IMR-90 (cell line): ENCODE results near the gene ZNF526. TPM values are rescaled to one million over a fixed set of nuclear protein-coding genes. Genes with fewer than 3 reads are reported as not detected.
A peak's percentile ranks its signal among the peaks of the same experiment; 100 is the strongest.

ENCODE experiments used
- ATAC-seq: fragments of 200-7000 bp; cut with Tn5 transposase; 2 replicates; pipeline ENCODE4 v1.9.1; 2020; ENCODE audit warnings: low read depth, mild to moderate bottlenecking, moderate library complexity
- BruUV-seq: library from RNA; stranded (reverse); fragments of 400-500 nt; replicated peaks from 2 replicates; lab custom pipeline; 2021; lab: Mats Ljungman, UMichigan
- CTCF ChIA-PET: fragments of 300-600 bp; formaldehyde crosslinking; extraction: SDS; loops from one replicate; lab custom pipeline; 2021; ENCODE audit warnings: antibody characterized with exemption; lab: Yijun Ruan, JAX
- POLR2A ChIA-PET: fragments of 300-600 bp; sonication (Branson Sonifier 250); formaldehyde crosslinking; loops from one replicate; lab custom pipeline; 2022; ENCODE audit warnings: antibody characterized with exemption; ENCODE audit not compliant: unreplicated experiment; lab: Charles Lee
- DNase-seq: peaks from one replicate; pipeline ENCODE4 v3.0.0; 2013
- H2AFZ ChIP-seq: replicated peaks from 2 replicates; pipeline ENCODE3; 2013; ENCODE audit warnings: low read length, mild to moderate bottlenecking; ENCODE audit not compliant: poor library complexity
- H2AK5ac ChIP-seq: 2 replicates; pipeline ENCODE4 v1.6.1; 2013; ENCODE audit warnings: low read depth, low read length, inconsistent platforms
- H2AK9ac ChIP-seq: replicated peaks from 2 replicates; pipeline ENCODE3; 2013; ENCODE audit warnings: mild to moderate bottlenecking, low read depth, low read length, moderate library complexity; ENCODE audit not compliant: poor library complexity
- H2BK120ac ChIP-seq: 2 replicates; pipeline ENCODE4 v1.6.1; 2013; ENCODE audit warnings: low read depth, low read length, inconsistent platforms
- H2BK15ac ChIP-seq: 3 replicates; pipeline ENCODE4 v1.6.1; 2013; ENCODE audit warnings: low read depth, low read length, inconsistent platforms
- H2BK20ac ChIP-seq: 2 replicates; pipeline ENCODE4 v1.6.1; 2013; ENCODE audit warnings: low read depth, mild to moderate bottlenecking, inconsistent platforms, low read length, moderate library complexity
- H2BK5ac ChIP-seq: 2 replicates; pipeline ENCODE4 v1.6.1; 2013; ENCODE audit warnings: mild to moderate bottlenecking, low read depth, low read length, inconsistent platforms; ENCODE audit not compliant: poor library complexity, severe bottlenecking
- H3K14ac ChIP-seq: replicated peaks from 2 replicates; pipeline ENCODE4 v1.6.1; 2013; ENCODE audit warnings: low read depth, low read length, inconsistent platforms
- H3K18ac ChIP-seq: 2 replicates; pipeline ENCODE4 v1.6.1; 2013; ENCODE audit warnings: low read depth, low read length, control low read depth
- H3K23ac ChIP-seq: 2 replicates; pipeline ENCODE4 v1.6.1; 2013; ENCODE audit warnings: low read depth, low read length, inconsistent platforms
- H3K27ac ChIP-seq: 2 replicates; pipeline ENCODE4 v1.5.1; 2013; ENCODE audit warnings: mild to moderate bottlenecking, control low read depth, low read length; ENCODE audit not compliant: insufficient read depth
- H3K27me3 ChIP-seq: 2 replicates; pipeline ENCODE4 v1.6.1; 2013; ENCODE audit warnings: low read length; ENCODE audit not compliant: control insufficient read depth, insufficient read depth
- H3K36me3 ChIP-seq: 2 replicates; pipeline ENCODE4 v1.6.1; 2013; ENCODE audit warnings: low read length, mixed read lengths; ENCODE audit not compliant: control insufficient read depth, insufficient read depth
- H3K4ac ChIP-seq: 2 replicates; pipeline ENCODE4 v1.6.1; 2013; ENCODE audit warnings: low read depth, low read length, inconsistent platforms
- H3K4me1 ChIP-seq: 2 replicates; pipeline ENCODE4 v1.6.1; 2013; ENCODE audit warnings: low read length, mixed read lengths; ENCODE audit not compliant: control insufficient read depth, insufficient read depth
- H3K4me2 ChIP-seq: 2 replicates; pipeline ENCODE4 v1.6.1; 2013; ENCODE audit warnings: low read depth, mild to moderate bottlenecking, control low read depth, low read length, moderate library complexity
- H3K4me3 ChIP-seq: 2 replicates; pipeline ENCODE4 v1.5.1; 2013; ENCODE audit warnings: low read depth, mild to moderate bottlenecking, control low read depth, low read length, moderate library complexity; ENCODE audit not compliant: insufficient read depth
- H3K56ac ChIP-seq: 2 replicates; pipeline ENCODE4 v1.6.1; 2013; ENCODE audit warnings: low read length, inconsistent platforms; ENCODE audit not compliant: insufficient read depth; ENCODE audit errors: extremely low read depth
- H3K79me1 ChIP-seq, 2 experiments: 2 replicates each; pipeline ENCODE4 v1.6.1; 2013; ENCODE audit warnings: low read length in 2 of 2, inconsistent platforms in 1 of 2, low read depth in 1 of 2
- H3K9ac ChIP-seq: 2 replicates; pipeline ENCODE4 v1.6.1; 2013; ENCODE audit warnings: low read depth, low read length, control low read depth
- H3K9me1 ChIP-seq: 2 replicates; pipeline ENCODE4 v1.6.1; 2013; ENCODE audit warnings: low read length, inconsistent platforms; ENCODE audit not compliant: insufficient read depth
- H3K9me3 ChIP-seq: 2 replicates; pipeline ENCODE4 v1.6.1; 2013; ENCODE audit warnings: low read length; ENCODE audit not compliant: control insufficient read depth, insufficient read depth
- H4K20me1 ChIP-seq: 2 replicates; pipeline ENCODE4 v1.6.1; 2013; ENCODE audit warnings: low read length, inconsistent platforms; ENCODE audit not compliant: insufficient read depth
- H4K5ac ChIP-seq: 2 replicates; pipeline ENCODE4 v1.6.1; 2013; ENCODE audit warnings: mild to moderate bottlenecking, low read depth, low read length, control low read depth
- H4K8ac ChIP-seq, 2 experiments: 2 replicates each; pipeline ENCODE4 v1.6.1; 2013; ENCODE audit warnings: low read depth in 2 of 2, low read length in 2 of 2, control low read depth in 1 of 2, inconsistent platforms in 1 of 2
- H4K91ac ChIP-seq: 2 replicates; pipeline ENCODE4 v1.6.1; 2013; ENCODE audit warnings: low read depth, low read length, inconsistent platforms; ENCODE audit not compliant: insufficient read depth
- BHLHE40 ChIP-seq: fragments of 150-350 bp; IDR thresholded peaks from 2 replicates; pipeline ENCODE4 v1.6.1; 2016; ENCODE audit warnings: mild to moderate bottlenecking, low read depth, low read length
- CEBPB ChIP-seq: IDR thresholded peaks from 2 replicates; pipeline ENCODE4 v1.6.1; 2012; ENCODE audit warnings: low read depth, low read length, improper control_type of control experiment
- CHD1 ChIP-seq: IDR thresholded peaks from 2 replicates; pipeline ENCODE4 v1.6.1; 2012; ENCODE audit warnings: low read depth, low read length, improper control_type of control experiment
- FOS ChIP-seq: fragments of 150-350 bp; IDR thresholded peaks from 2 replicates; pipeline ENCODE4 v1.6.1; 2016; ENCODE audit warnings: low read depth, low read length
- MAFK ChIP-seq: IDR thresholded peaks from 2 replicates; pipeline ENCODE4 v1.6.1; 2012; ENCODE audit warnings: low read depth, low read length, improper control_type of control experiment
- MAZ ChIP-seq: IDR thresholded peaks from 2 replicates; pipeline ENCODE4 v1.6.1; 2012; ENCODE audit warnings: low read depth, mild to moderate bottlenecking, low read length, improper control_type of control experiment, moderate library complexity, borderline replicate concordance
- MXI1 ChIP-seq: IDR thresholded peaks from 2 replicates; pipeline ENCODE4 v1.6.1; 2012; ENCODE audit warnings: low read depth, mild to moderate bottlenecking, low read length, moderate library complexity, borderline replicate concordance
- NFE2L2 ChIP-seq: fragments of 150-350 bp; IDR thresholded peaks from 2 replicates; pipeline ENCODE4 v1.6.1; 2016; ENCODE audit warnings: low read depth, mild to moderate bottlenecking, low read length
- POLR2A ChIP-seq: IDR thresholded peaks from 2 replicates; pipeline ENCODE4 v1.6.1; 2012; ENCODE audit warnings: mild to moderate bottlenecking, low read depth, low read length
- RAD21 ChIP-seq: IDR thresholded peaks from 2 replicates; pipeline ENCODE4 v1.6.1; 2012; ENCODE audit warnings: low read length, improper control_type of control experiment
- RCOR1 ChIP-seq: IDR thresholded peaks from 2 replicates; pipeline ENCODE4 v1.6.1; 2012; ENCODE audit warnings: mild to moderate bottlenecking, low read length, improper control_type of control experiment; ENCODE audit not compliant: insufficient replicate concordance
- RFX5 ChIP-seq: IDR thresholded peaks from 2 replicates; pipeline ENCODE4 v1.8.0; 2012; ENCODE audit warnings: low read depth, mild to moderate bottlenecking, low read length, moderate library complexity
- SMC3 ChIP-seq: fragments of 150-350 bp; IDR thresholded peaks from 2 replicates; pipeline ENCODE4 v1.6.1; 2016; ENCODE audit warnings: low read depth, mild to moderate bottlenecking, antibody characterized with exemption, low read length, moderate library complexity
- WGBS, 2 experiments: methylation state at CpG; one replicate each; pipeline versions ENCODE4 v1.1.5 to v1.1.7; 2013; ENCODE audit warnings: missing lambda C conversion rate in 2 of 2; ENCODE audit not compliant: insufficient read length in 1 of 2; ENCODE audit errors: extremely low coverage in 2 of 2; 5-methylcytosine and 5-hydroxymethylcytosine counted together
- dilution Hi-C: fragments of 300-500 bp; cut with HindIII; formaldehyde crosslinking; loops from one replicate; pipeline ENCODE4 v1.14.3; 2018; ENCODE audit warnings: low sequenced_read_pairs; ENCODE audit not compliant: unreplicated experiment
- in situ Hi-C: fragments of 300-500 bp; cut with MboI; formaldehyde crosslinking; loops from 3 replicates; pipeline ENCODE4 v1.14.3; 2019; ENCODE audit warnings: low sequenced_read_pairs, inconsistent platforms, mixed read lengths
- intact Hi-C: fragments of 100-400 bp; cut with micrococcal nuclease; formaldehyde crosslinking; loops from 2 replicates; pipeline ENCODE4 v1.10.0; 2022
- polyA plus RNA-seq, 3 experiments: library from polyadenylated mRNA; depleted of rRNA; stranded (reverse); fragments of >200 nt; gene quantifications; 2 replicates each; pipeline ENCODE4 v1.2.3, GENCODE V29; 2012; ENCODE audit warnings: low replicate concordance in 1 of 3
- total RNA-seq: library from RNA; depleted of rRNA; stranded (reverse); fragments of >200 nt; gene quantifications from 2 replicates; pipeline ENCODE4 v1.2.3, GENCODE V29; 2012
- TF ChIP-seq, protein P1 (sequence below): fragments of 150-350 bp; IDR thresholded peaks from 2 replicates; pipeline ENCODE4 v1.6.1; 2017; ENCODE audit warnings: mild to moderate bottlenecking, antibody characterized with exemption, low read length, low read depth
- TF ChIP-seq, protein P2 (sequence below): conservative IDR thresholded peaks from 2 replicates; pipeline ENCODE4 v1.5.1; 2012; ENCODE audit warnings: mild to moderate bottlenecking, low read depth, low read length, improper control_type of control experiment
- TF ChIP-seq, protein P3 (sequence below): fragments of 150-350 bp; IDR thresholded peaks from 2 replicates; pipeline ENCODE4 v1.6.1; 2016; ENCODE audit warnings: low read depth, mild to moderate bottlenecking, low read length, moderate library complexity, borderline replicate concordance

ZNF526 gene
- total and polyA plus RNA-seq, 2 of the 4 experiments (the other 2 are of a cell fraction) = 7.3 to 13.6 TPM

DNA sequence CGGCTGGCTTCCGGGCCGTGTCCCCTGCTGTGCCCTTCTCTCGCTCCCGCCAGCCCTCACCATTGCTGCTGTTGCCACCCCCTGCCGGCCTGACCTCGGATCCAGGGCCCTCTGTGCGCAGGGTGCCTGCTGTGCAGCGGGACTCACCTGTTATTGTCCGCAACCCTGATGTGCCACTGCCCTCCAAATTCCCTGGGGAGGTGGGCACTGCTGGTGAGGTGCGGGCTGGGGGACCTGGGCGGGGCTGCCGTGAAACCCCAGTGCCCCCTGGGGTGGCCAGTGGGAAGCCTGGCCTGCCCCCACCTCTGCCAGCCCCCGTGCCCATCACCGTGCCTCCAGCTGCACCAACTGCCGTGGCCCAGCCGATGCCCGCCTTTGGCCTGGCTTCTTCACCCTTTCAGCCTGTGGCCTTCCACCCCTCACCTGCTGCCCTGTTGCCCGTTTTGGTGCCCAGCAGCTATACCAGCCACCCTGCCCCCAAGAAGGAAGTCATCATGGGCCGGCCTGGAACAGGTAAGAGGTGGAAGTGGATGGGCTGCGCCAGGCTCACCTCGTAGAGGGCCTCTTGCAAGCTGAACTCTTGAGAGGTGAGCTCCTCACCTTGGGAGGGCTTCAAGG is 54.1 kb downstream of the ZNF526 start:
- dilution Hi-C loops = no loop called here
- Histone ChIP-seq H4K20me1 (peaks cover 28% of the 10 kb centered on the region; the same call in 1 of the 2 replicates), H4K8ac (no peak overlapping the region), H4K91ac (no peak overlapping the region), H3K9ac (no peak overlapping the region), H2BK20ac (no peak overlapping the region), H3K27ac (no peak overlapping the region), H2BK120ac (no peak overlapping the region), H3K23ac (peak overlapping the region; percentile 7; the same call in 1 of the 2 replicates), H3K56ac (no peak overlapping the region), H3K27me3 (no peaks in the 10 kb centered on the region), H2AFZ (peak overlapping the region; percentile 33), H3K14ac (no peak overlapping the region), H2AK9ac (peak overlapping the region; percentile 58), H3K4ac (no peak overlapping the region), H3K4me1 (peaks cover 25% of the 10 kb centered on the region), H3K9me1 (peaks cover 8% of the 10 kb centered on the region; the same call in 1 of the 2 replicates), H3K18ac (no peak overlapping the region), H2BK15ac (no peak overlapping the region), H3K79me1 (peaks cover 44 to 81% of the 10 kb centered on the region in 2 experiments), H2BK5ac (no peak overlapping the region), H3K9me3 (no peaks in the 10 kb centered on the region), H3K4me2 (no peak overlapping the region), H4K5ac (no peak overlapping the region), H2AK5ac (no peak overlapping the region), H3K4me3 (no peak overlapping the region), H3K36me3 (peaks cover 29% of the 10 kb centered on the region)
- ChIA-PET CTCF (no interaction called here), POLR2A (no interaction called here)
- BruUV-seq = no TSS peak
- intact Hi-C loops = no loop called here
- in situ Hi-C loops = no loop called here
- WGBS, 2 experiments = 95% methylated on average over 3 of the region's 22 CpGs; no CpG with 5 or more reads in 1 of the 2 experiments
- ATAC-seq = no peak
- DNase-seq = no peak
- no peak for TF ChIP-seq FOS
- no peak for TF ChIP-seq BHLHE40
- TF ChIP-seq CHD1 = no peak
- TF ChIP-seq, protein P1, sequence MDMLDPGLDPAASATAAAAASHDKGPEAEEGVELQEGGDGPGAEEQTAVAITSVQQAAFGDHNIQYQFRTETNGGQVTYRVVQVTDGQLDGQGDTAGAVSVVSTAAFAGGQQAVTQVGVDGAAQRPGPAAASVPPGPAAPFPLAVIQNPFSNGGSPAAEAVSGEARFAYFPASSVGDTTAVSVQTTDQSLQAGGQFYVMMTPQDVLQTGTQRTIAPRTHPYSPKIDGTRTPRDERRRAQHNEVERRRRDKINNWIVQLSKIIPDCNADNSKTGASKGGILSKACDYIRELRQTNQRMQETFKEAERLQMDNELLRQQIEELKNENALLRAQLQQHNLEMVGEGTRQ = no peak
- TF ChIP-seq RAD21 = no peak
- TF ChIP-seq RCOR1 = no peak
- no peak for TF ChIP-seq SMC3
- TF ChIP-seq POLR2A = no peak
- no peak for TF ChIP-seq MXI1
- no peak for TF ChIP-seq MAZ
- TF ChIP-seq NFE2L2 = no peak
- TF ChIP-seq, protein P2, sequence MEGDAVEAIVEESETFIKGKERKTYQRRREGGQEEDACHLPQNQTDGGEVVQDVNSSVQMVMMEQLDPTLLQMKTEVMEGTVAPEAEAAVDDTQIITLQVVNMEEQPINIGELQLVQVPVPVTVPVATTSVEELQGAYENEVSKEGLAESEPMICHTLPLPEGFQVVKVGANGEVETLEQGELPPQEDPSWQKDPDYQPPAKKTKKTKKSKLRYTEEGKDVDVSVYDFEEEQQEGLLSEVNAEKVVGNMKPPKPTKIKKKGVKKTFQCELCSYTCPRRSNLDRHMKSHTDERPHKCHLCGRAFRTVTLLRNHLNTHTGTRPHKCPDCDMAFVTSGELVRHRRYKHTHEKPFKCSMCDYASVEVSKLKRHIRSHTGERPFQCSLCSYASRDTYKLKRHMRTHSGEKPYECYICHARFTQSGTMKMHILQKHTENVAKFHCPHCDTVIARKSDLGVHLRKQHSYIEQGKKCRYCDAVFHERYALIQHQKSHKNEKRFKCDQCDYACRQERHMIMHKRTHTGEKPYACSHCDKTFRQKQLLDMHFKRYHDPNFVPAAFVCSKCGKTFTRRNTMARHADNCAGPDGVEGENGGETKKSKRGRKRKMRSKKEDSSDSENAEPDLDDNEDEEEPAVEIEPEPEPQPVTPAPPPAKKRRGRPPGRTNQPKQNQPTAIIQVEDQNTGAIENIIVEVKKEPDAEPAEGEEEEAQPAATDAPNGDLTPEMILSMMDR = no peak
- TF ChIP-seq, protein P3, sequence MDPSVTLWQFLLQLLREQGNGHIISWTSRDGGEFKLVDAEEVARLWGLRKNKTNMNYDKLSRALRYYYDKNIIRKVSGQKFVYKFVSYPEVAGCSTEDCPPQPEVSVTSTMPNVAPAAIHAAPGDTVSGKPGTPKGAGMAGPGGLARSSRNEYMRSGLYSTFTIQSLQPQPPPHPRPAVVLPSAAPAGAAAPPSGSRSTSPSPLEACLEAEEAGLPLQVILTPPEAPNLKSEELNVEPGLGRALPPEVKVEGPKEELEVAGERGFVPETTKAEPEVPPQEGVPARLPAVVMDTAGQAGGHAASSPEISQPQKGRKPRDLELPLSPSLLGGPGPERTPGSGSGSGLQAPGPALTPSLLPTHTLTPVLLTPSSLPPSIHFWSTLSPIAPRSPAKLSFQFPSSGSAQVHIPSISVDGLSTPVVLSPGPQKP = no peak
- TF ChIP-seq MAFK = no peak
- TF ChIP-seq CEBPB = no peak
- TF ChIP-seq RFX5 = no peak
